ENCODE data around the gene ZNF549. TPM values are rescaled to one million over a fixed set of nuclear protein-coding genes. Genes with fewer than 3 reads are reported as not detected.
"Not testable (repeated sequence)": the region's sequence is repeated elsewhere in the genome, so short reads cannot be mapped to it uniquely, and the experiment has no call there.

The ZNF549 gene
- total and polyA plus RNA-seq, 2 of the 8 experiments (the other 6 are each of a cell fraction or from before 2014, with no cell fraction given), result 4.3 to 9.7 TPM

- H3K18ac ChIP-seq (ENCODE audit: extremely low read depth, low read length); H4K20me1 ChIP-seq (replicated peaks in 1 of 2; ENCODE audit: control insufficient read depth in 1 of 2, insufficient read depth in 2 of 2, low read length in 2 of 2); H2BK15ac ChIP-seq (ENCODE audit: low read length); H3K27me3 ChIP-seq (replicated peaks in 1 of 4; ENCODE audit: control insufficient read depth in 3 of 4, extremely low read depth in 1 of 4, insufficient read depth in 3 of 4, low read length in 3 of 4); H4K8ac ChIP-seq (ENCODE audit: extremely low read depth, insufficient read depth, low read length); H2BK120ac ChIP-seq (replicated peaks; ENCODE audit: low read depth, low read length); H2AFZ ChIP-seq (ENCODE audit: low read length); H3K27ac ChIP-seq (ENCODE audit: low read depth, low read length); H3K79me2 ChIP-seq (ENCODE audit: control insufficient read depth in 1 of 2, insufficient read depth in 2 of 2, low read length in 2 of 2); H3K4ac ChIP-seq (replicated peaks; ENCODE audit: insufficient read length, low read depth, low read length); CTCF ChIA-PET (ENCODE audit: partially characterized antibody); H2AK5ac ChIP-seq (ENCODE audit: low read depth, low read length); DNase-seq (ENCODE audit: low read depth in 1 of 2, low spot score in 2 of 2); H3K23ac ChIP-seq (ENCODE audit: insufficient read length); H4K5ac ChIP-seq (ENCODE audit: insufficient read length, low read depth, low read length); H2BK5ac ChIP-seq (ENCODE audit: low read depth, low read length); H3K4me1 ChIP-seq (replicated peaks in 1 of 4; ENCODE audit: control insufficient read depth in 3 of 4, insufficient read depth in 4 of 4, low read length in 3 of 4); FAIRE-seq; H2BK12ac ChIP-seq (ENCODE audit: low read depth, low read length); H3K56ac ChIP-seq (replicated peaks; ENCODE audit: insufficient read length, low read depth, low read length); H2BK20ac ChIP-seq (ENCODE audit: low read length); H3K9me3 ChIP-seq (ENCODE audit: insufficient read depth in 2 of 2, low read depth in 1 of 2, low read length in 1 of 2); H4K91ac ChIP-seq (replicated peaks; ENCODE audit: insufficient read length, low read length); H3K79me1 ChIP-seq (ENCODE audit: low read depth, low read length); H3K23me2 ChIP-seq (ENCODE audit: low read depth, low read length); H3K14ac ChIP-seq (ENCODE audit: insufficient read length): not testable (repeated sequence)
- POLR2A ChIA-PET (ENCODE audit: partially characterized antibody), result interaction anchor here (0.9 to 4.1 kb wide), 5 partner anchors 10 to 193 kb away, joined by 3 to 20 read pairs (median 3); partner anchors contain the start of genes ZNF749 and ZNF773
- H3K4me3 ChIP-seq (ENCODE audit: extremely low read depth in 1 of 4, insufficient read depth in 2 of 4, low read depth in 3 of 4, low read length in 4 of 4), result peak overlapping the region; percentile 38 to 91 (median 42); a peak in 6 of 8 replicates
- no CpG with 5 or more reads among the region's 1 CpG for WGBS, 2 experiments (ENCODE audit: extremely low coverage in 1 of 2, insufficient coverage in 1 of 2, insufficient read length in 1 of 2, insufficient replicate concordance in 2 of 2, low coverage in 1 of 2, low lambda C conversion rate in 2 of 2, missing lambda C conversion rate in 1 of 2)
- H3K9ac ChIP-seq (replicated peaks in 1 of 4; ENCODE audit: extremely low read depth in 1 of 4, low read depth in 3 of 4, low read length in 3 of 4), result peak overlapping the region in 1 of 4 experiments; percentile 72; a peak in 2 of 7 replicates
- H3K36me3 ChIP-seq (ENCODE audit: control insufficient read depth in 2 of 4, insufficient read depth in 4 of 4, low read length in 3 of 4), result peaks cover 2 to 27% (median 11%) of the 10 kb centered on the region in 4 experiments; a peak in 6 of 8 replicates
- H3K4me2 ChIP-seq (ENCODE audit: insufficient read depth in 1 of 2, low read depth in 2 of 2, low read length in 2 of 2), result peak overlapping the region; percentile 80 to 90
Measured at GRCh38 chr19:57488299-57488644, 38.9 kb upstream of the ZNF549 start.

- H3K4me3 ChIP-seq (ENCODE audit: extremely low read depth in 1 of 4, insufficient read depth in 2 of 4, low read depth in 3 of 4, low read length in 4 of 4), result peak overlapping the region in 2 of 4 experiments; percentile 69 to 85; a peak in 2 of 8 replicates
- FAIRE-seq; CTCF ChIA-PET (ENCODE audit: partially characterized antibody); H3K23ac ChIP-seq (ENCODE audit: insufficient read length); H3K27ac ChIP-seq (ENCODE audit: low read depth, low read length); H4K5ac ChIP-seq (ENCODE audit: insufficient read length, low read depth, low read length); H2BK20ac ChIP-seq (ENCODE audit: low read length); H2BK12ac ChIP-seq (ENCODE audit: low read depth, low read length); DNase-seq (ENCODE audit: low read depth in 1 of 2, low spot score in 2 of 2); H2AK5ac ChIP-seq (ENCODE audit: low read depth, low read length); H4K8ac ChIP-seq (ENCODE audit: extremely low read depth, insufficient read depth, low read length); H3K79me1 ChIP-seq (ENCODE audit: low read depth, low read length); H3K23me2 ChIP-seq (ENCODE audit: low read depth, low read length); H3K36me3 ChIP-seq (ENCODE audit: control insufficient read depth in 2 of 4, insufficient read depth in 4 of 4, low read length in 3 of 4); H3K56ac ChIP-seq (replicated peaks; ENCODE audit: insufficient read length, low read depth, low read length); H2BK120ac ChIP-seq (replicated peaks; ENCODE audit: low read depth, low read length); H3K9me3 ChIP-seq (ENCODE audit: insufficient read depth in 2 of 2, low read depth in 1 of 2, low read length in 1 of 2); H4K91ac ChIP-seq (replicated peaks; ENCODE audit: insufficient read length, low read length); H2BK5ac ChIP-seq (ENCODE audit: low read depth, low read length); H3K14ac ChIP-seq (ENCODE audit: insufficient read length); H3K27me3 ChIP-seq (replicated peaks in 1 of 4; ENCODE audit: control insufficient read depth in 3 of 4, extremely low read depth in 1 of 4, insufficient read depth in 3 of 4, low read length in 3 of 4); H3K18ac ChIP-seq (ENCODE audit: extremely low read depth, low read length); H3K4me1 ChIP-seq (replicated peaks in 1 of 4; ENCODE audit: control insufficient read depth in 3 of 4, insufficient read depth in 4 of 4, low read length in 3 of 4); H4K20me1 ChIP-seq (replicated peaks in 1 of 2; ENCODE audit: control insufficient read depth in 1 of 2, insufficient read depth in 2 of 2, low read length in 2 of 2); H3K4ac ChIP-seq (replicated peaks; ENCODE audit: insufficient read length, low read depth, low read length); H2BK15ac ChIP-seq (ENCODE audit: low read length); H3K9ac ChIP-seq (replicated peaks in 1 of 4; ENCODE audit: extremely low read depth in 1 of 4, low read depth in 3 of 4, low read length in 3 of 4): not testable (repeated sequence)
- POLR2A ChIA-PET (ENCODE audit: partially characterized antibody), result interaction anchor here (0.8 to 1.0 kb wide), 2 partner anchors 12 to 59 kb away, joined by 3 read pairs; partner anchors contain the start of gene ZNF419
- peaks cover 3 to 23% of the 10 kb centered on the region in 2 experiments; a peak in 3 of 4 replicates for H3K79me2 ChIP-seq (ENCODE audit: control insufficient read depth in 1 of 2, insufficient read depth in 2 of 2, low read length in 2 of 2)
- H2AFZ ChIP-seq (ENCODE audit: low read length), result 0 out of 2 replicates have a peak overlapping the region, but pooled peaks have one; percentile 77
- H3K4me2 ChIP-seq (ENCODE audit: insufficient read depth in 1 of 2, low read depth in 2 of 2, low read length in 2 of 2), result peak overlapping the region; percentile 46; a peak in 2 of 4 replicates
Measured at GRCh38 chr19:57499332-57499679, 27.9 kb upstream of the ZNF549 start.

All from H1 (cell line).